GM18861 (cell line): Measurements from ENCODE around the gene CTTN.
"Not testable (repeated sequence)": the region's sequence is repeated elsewhere in the genome, so short reads cannot be mapped to it uniquely, and the experiment has no call there.

Source experiments
- ATAC-seq: cut with Tn5 transposase; IDR thresholded peaks from one replicate; pipeline ENCODE4 v1.9.1; 2021; ENCODE audit not compliant: unreplicated experiment

CTTN gene

DNA sequence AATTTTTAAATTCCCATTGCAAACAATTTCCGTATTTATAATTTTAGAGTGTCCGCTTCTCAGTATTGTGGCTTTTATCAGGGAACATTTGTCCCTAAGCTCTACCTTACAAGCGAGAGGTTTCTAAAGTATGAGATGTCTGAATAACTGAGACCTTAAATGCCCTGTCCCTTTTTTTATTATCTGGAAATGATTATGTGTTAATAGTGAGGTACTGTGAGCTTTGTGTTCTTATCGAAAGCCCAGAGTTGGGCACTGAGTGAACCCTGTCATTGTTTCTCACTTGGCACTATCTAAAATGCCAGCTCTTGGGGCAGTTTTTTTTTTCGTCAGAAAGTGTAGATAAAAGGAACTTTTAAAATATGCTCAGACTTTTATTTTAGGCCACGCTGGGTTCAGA lies 9.5 kb downstream of the CTTN start:
- no peak for ATAC-seq

DNA sequence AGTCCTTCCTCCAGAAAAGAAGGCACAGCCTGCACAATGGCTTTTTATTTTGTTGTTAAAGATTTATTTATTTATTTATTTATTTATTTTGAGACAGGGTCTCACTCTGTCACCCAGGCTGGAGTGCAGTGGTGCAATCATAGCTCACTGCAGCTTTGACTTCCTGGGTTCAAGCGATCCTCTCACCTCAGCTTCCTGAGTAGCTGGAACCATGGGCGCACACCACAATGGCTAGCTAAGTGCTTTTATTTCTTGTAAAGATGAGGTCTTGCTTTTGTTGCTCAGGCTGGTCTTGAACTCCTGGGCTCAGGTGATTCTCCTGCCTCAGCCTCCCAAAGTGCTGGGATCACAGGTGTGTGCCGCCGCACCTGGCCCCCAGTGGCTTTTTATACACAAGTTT lies 10.0 kb downstream of the CTTN start:
- not testable (repeated sequence) for ATAC-seq

DNA sequence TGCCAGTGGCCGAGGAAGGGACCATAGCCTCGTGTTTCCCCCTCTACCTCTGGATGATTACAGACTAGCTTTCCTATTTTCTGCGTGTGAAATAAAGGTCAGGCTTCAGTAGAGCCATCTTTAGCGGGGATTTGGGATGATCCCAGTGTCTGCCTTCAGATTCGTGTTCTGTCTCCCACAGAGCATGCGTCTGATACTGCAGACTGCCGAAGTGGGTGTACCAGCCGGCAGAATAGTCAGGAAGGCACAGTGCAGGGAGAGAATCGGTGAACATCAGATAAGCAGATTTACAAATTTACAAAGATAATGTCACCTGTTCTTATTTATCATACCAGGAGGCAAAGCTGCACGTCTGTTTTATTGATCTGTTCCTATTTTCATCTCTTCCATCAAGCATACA lies 11.1 kb downstream of the CTTN start:
- ATAC-seq: no peak

DNA sequence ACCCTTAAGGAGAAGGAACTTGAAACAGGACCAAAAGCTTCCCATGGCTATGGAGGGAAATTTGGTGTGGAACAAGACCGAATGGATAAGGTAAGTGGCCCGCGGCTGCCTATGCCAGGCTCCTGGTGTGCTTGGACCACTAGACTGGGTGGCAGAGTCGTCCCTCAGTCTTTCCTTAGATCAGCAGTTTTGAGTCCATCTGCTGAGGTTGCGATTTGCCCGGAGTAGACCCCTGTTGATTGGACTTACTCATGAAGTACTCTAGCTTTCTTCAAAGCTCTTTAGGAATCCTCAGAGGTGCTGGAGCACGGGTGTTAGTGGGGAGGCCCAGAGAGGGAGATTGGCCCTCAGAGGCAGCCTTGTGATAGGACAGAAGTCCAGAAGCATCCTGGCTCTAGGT lies 11.5 kb downstream of the CTTN start:
- no peak for ATAC-seq

DNA sequence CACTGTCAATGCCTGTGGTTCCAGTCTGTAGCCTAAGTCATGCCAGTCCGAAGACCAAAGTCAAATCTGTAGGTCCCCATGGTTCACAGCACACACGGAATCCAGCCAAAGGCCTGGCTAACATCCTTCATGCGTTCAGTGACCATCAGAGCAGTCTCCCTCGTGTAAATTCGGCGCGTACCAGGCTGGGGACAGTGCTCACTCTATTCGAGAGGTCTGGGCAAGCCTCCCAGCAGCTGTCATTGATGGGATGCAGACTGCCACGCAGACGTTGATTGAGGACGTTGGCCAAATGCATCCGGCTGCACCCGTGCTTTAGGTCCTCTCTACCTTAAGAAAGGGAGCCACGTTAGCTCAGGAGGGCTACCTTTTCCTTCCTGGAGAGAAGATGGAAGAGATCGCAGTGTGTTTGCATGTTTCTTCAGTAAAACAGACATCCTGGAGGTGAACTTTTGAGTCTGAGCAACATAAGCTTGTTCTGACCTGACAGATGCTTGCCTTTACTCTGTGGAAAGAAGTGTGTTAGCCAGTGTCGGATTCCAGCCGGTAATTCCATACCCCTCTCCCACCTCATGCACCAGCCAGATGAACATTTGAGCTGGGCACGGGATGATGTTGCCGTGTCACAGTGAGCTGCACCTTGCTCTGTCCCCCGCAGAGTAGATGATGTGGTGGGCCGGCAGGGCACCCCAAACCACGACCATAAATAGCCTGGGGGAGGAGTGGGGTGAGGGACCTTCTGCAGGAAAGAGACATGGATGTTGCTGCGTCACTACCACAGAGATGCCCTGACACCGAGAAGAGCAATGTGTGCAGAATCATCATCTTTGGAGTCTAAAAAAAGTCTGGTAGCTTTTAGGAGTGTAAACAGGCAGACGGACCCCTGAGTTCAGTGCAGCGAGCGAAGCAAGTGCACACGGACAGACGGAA lies 12.2 kb downstream of the CTTN start:
- ATAC-seq: no peak

DNA sequence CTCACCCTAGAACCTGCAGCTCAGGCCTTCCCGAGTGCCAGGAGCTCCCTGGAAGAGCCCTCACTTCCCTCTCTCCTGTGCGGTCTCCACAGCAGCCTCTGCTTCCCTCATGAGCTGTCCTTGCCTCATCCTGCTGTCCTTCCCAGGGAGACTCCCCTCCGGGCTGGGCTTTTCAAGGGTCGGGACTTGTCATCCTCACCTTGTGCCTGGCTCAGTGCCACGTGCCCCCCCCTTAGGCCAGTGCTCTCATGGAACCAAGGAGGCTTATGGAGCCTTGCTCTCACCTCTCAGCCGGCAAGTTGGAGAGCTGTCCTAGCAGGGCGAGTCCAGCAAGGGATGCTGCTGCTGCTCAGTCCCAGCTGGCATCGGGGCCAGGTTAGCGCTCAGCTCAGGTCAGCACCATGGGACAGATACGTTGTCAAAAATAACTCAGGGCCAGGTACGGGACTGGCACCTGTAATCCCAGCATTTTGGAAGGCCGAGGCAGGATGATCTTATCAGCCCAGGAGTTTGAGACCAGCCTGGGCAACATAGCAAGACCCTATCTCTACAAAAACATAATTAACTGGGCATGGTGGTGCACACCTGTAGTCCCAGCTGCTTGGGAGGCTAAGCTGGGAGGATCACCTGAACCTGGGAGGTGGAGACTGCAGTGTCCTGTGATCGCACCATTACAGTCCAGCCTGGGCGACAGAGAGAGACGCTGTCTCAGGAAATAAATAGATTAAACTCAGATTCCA lies 13.6 kb downstream of the CTTN start:
- ATAC-seq: no peak

DNA sequence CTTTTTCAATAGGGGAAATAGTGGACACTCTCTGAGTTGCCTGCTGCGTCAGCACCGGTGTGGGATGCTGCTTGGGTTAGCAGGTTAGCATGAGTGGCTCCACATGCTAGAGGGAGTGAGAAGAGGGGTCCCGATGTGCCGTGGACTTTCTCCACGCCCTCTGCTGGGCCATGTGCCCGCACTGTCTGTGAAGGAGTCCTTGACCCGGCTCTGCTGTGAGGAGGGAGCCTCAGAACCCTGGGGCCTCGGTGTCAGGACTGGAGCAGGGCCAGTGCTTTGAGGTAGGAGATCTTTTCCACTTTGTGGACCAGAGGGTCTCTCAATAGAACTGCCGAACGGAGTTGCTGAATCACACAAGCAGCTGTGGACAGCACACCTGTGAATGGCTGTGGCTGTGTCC lies 14.8 kb downstream of the CTTN start:
- ATAC-seq: no peak

DNA sequence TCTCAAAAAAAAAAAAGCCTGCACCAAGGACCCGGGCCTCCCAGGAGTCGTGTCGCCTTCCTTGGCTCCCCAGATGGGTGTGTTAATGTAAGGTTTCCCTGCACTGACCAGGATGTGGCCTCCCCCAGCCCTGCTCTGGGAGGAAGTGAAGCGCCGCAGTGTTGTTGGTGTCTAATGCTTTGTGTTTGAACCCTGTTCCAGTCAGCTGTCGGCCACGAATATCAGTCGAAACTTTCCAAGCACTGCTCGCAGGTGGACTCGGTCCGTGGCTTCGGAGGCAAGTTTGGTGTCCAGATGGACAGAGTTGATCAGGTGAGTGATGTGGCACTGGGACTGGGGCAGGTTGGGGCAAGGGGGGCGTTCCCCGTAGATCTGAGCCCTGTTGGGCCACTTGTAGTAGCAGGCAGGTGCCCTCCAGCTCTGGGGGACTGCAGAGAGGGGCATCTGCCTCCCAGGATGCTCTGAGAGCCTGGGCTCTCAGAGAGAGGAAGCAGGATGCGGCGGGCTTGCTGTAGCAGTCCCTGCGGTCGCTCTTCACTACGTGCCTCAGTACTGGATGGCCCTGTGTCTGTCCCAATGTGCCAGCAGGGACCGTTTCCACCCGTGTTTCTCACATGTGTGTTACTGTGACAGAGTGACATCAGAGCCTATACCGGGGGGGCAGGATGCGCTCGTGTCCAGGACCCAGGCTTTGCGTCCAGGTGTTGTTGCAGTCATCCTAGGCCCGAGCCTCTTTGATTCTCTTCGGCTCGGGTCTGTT lies 16.2 kb downstream of the CTTN start:
- no peak for ATAC-seq

DNA sequence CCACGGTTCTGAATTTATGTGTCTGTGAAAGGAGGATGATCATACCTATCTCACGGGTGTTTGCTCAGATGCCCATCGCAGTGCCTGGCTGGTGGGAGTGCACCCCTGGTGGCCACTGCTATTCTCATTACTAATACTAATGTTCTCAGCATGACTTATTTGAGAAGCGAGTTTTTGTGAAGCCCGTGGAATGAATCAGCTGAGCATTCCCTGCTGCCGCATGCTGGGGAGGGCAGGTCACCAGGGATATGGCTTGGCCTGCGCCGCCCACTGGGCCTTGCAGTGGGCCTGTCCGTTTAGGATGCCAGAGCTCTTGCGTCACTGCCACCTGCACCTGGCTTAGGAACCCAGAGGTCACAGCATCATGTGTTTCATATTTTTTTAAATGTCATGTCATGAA lies 16.9 kb downstream of the CTTN start:
- ATAC-seq: no peak

DNA sequence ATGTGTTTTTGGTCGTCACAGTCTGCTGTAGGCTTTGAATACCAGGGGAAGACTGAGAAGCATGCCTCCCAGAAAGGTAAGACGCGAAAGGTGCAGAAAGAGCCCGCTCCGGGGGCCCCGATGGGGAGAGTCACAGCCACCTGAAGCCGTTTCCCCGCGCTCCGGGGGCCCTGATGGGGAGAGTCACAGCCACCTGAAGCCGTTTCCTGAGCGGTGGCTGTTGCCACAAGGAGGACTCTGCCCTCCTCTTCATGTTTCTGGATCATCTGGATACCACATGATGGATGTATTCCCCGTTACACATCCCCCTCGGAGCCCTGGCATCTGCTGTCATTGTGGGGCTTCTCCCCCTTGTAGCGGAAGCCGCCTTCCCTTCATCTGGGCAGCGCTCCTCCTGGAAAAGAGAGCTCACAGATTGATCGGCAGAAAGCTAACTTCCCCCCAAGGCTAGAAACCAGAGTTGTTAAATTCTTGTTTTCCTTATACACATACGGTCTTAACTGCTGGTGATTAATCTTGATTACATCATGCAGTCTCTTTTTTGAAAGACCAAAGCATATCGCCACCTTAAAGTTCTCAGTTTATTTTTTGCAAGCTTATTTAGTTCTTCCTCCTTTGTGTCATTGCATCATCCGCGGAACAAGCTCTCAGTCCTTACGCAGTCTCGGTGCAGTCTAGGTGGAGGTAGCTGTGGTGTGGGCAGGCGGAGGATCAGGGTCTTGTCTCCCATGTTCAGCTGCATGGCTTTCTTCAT lies 17.5 kb downstream of the CTTN start:
- no peak for ATAC-seq

DNA sequence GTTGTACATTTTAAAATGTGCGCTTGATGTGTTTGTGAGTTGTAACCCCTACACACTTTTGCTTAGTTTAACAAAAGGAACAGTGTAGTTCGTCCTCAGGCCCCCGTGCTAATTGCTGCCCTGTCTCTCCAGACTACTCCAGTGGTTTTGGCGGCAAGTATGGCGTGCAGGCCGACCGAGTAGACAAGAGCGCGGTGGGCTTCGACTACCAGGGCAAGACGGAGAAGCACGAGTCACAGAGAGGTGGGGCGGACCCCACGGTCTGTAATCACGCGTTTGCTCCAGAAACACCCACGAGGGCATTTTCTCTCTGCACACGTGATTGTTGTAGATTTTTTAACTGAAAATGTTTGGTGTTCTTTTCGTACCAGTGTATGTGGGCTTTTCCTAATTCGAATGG lies 18.6 kb downstream of the CTTN start:
- ATAC-seq: no peak

DNA sequence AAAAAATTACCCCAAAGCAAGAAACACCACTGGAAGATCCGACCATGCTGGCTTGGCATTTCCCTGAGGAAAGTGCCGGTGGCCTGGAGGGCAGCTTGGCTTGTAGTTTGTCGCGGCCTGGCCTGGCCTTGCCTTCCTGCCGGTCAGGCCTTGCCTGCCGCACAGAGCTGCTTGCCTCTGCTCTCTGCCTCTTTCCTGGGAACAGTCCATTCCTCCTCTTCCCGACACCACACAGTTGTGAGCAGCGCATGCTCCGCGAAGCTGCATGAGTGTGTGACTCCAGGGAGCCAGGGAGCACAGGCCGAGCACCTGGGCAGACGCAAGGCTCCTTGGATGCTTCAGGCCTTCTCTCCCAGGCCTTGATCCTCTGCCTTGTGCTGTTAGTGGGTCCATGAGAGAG lies 19.8 kb downstream of the CTTN start:
- no peak for ATAC-seq

DNA sequence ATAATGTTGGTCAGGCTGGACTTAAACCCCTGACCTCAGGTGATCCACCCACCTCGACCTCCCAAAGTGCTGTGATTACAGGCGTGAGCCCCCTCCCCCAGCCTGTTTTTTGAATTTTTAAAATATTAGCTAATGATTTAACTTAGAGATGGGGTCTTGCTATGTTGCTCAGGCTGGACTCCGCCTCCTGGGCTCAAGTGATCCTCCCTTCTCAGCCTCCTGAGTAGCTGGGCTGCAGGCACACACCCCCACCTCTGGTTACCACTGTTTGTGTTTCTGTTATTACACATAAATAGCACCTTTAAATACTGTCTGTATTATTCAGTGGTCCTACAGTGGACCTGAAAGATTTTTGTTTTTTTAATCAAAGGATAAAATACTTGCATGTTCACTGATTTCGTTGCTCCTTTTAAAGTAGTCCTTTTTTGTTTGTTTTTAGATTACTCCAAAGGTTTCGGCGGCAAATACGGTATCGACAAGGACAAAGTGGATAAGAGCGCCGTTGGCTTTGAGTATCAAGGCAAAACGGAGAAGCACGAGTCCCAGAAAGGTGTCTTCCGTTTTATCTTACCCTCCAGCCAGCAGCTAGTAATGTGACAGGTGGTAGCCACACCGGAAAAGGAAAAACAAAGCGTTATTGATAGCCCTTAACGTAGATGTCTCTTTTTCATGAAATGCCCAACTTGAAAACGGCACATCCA lies 21.1 kb downstream of the CTTN start:
- no peak for ATAC-seq

DNA sequence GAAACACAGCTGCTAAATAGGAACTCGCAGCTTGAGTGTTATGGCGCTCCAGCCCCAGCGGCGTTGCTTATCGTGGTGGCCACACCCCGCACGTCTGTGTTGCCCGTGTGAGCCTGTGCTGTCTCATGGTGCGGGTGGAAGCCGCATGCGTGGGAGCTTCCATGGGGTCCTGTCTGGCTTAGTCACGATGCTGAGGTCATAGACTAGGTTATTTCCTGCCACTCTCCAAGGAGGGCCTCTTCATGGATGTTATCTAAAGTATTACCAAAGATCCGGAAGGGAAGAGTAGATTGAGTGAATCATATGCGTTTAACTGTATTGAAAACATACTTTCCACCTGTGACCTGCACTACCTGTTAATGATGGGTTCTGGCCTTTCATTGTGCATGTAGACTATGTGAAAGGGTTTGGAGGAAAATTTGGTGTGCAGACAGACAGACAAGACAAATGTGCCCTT lies 21.7 kb downstream of the CTTN start:
- no peak for ATAC-seq

DNA sequence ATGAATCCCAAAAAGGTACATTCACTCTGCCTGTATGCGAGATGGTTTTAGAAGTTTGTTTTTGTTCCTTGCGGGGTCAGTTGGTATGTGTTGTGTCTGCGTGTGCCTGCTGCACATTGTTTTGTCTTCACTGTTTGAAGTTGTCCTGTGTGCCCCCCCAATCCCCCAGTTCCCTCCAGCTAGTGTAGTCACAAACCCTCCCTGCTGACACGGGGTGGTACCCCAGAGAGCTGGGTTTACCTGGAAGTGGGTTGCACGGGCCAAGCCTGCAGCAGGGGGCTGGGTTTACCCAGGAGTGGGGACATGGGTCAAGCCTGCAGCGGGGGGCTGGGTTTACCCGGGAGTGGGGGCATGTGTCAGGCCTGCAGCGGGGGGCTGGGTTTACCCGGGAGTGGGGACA lies 22.2 kb downstream of the CTTN start:
- ATAC-seq: no peak

DNA sequence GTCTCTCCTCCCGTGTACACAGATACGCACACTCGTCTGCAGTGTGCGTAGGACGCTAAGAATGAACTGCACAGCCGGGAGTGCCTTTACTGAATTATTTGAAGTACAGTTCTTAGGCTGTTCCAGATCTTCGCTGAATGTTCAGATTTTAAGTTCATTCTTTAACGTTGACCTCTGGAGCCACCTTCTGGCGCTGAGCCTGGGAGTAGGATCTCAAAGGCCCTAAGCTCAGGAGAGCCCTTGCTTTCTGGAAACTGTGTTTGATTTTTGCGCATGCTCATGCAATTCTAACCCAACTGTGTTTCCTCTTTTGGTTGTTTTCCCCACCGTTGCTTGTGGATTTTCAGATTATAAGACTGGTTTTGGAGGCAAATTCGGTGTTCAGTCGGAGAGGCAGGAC lies 22.8 kb downstream of the CTTN start:
- ATAC-seq: no peak

DNA sequence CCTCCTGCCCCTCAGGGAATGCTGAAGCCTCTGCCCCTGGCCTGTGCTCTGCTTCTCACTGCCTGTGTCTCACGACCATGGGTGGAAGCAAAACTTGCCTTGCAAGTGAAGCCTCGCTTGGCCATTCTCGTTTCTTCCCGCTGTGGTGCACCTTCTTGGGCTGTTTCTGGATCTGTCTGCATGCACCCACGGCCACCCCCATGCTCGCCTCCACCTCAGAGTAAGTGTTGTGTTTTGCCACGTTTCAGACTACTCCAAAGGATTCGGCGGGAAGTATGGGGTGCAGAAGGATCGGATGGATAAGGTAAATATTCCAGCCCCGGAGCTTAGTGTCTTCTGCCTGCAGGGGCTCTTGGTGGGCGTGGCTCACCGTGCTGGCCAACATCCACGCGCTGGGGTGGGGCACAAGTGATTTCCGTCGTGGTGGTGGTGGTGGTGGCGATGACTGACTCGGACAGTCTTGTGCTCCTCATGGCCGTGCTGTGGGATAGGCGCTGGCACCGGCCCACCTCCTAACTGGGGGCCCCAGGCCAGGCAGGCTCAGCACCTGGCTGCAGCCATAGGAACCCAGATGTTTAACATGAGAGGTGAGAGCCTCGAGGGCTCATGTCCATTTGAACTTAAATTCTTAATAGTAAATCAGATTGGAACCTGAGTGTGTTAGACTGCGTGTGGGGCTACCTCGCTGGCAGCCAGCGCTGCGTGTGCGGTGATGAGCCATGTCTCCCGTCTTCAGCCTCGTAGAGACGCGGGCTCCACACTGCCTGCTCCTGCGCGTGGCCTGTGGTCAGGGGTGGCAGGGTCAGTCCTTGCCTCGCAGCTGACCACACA lies 24.6 kb downstream of the CTTN start:
- no peak for ATAC-seq

DNA sequence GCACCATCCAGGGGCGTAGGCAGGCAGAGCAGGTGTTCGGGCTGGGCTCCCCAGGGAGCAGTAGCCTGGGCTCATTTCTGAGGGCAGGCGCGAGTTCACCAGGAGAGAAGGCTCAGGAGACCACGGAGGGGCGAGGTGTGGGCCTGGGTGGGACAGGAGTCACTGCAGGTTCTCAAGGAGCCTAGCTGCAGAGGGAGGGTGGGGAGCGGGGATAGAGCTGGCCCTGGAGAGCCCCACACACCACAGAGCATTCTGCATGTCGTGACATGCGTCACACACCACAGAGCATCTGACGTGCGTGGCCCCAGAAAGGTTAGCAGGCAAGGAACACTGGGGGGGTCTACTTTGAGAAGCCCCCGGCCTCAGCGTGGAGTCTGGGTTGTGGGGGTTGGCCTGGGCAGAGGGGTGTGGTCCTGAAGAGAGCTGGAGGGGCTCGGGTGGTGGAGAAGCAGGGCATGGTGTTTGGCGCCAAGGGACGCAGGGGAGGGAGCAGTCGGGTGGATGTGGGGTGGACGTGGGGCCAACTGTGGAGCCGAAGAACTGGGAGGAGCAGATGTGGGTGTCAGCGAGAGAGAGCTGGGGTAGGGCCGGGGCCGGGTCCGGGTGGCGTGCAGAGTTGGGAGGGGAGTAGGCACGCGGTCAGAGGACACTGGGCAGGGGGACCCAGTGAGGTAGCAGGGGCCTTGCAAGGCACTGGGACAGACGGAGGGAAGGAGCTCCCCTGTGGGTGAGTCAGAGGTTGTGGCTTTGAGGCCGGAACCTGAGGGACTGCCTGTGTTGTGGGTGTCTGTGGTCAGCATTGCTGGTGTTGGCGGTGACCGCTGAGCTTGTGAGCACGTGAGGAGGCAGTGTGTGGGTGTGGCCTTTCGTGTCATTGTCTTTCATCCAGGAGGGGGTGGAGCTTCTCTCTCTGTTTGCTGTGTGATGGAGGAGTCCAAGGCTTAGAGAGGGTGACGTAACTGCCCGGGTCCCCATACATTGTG lies 25.5 kb downstream of the CTTN start:
- no peak for ATAC-seq
